ENCODE data around the gene MAPRE3.

The MAPRE3 gene

DNA sequence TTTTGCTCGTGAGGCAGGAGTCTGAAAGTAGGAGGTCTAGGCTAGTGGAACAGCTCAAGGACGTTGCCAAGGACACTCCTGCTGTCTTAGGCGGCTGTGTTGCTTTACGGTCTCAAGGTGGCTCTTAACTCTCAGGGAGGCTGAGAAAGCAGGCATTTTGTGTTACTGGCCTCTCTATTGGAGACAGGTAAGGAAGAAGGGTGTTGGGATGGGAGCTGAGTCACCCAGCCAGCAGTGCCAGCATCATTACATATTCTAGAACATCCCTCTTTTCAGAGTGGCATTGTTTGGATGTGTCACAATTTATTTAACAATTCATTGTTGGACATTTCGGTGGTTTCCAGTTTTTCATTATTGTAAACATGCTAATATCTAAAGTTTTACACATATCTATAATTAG is 31.5 kb downstream of the MAPRE3 start:
- ATAC-seq = no peak
- TF ChIP-seq ZNF70 (CRISPR knock-in tag; IDR thresholded peaks at IDR 0.05) (no peak), ZNF8 (CRISPR knock-in tag; IDR thresholded peaks at IDR 0.05) (no peak), RARB (CRISPR knock-in tag; IDR thresholded peaks at IDR 0.05) (no peak), CSDC2 (CRISPR knock-in tag; IDR thresholded peaks at IDR 0.05) (no peak), OSR1 (CRISPR knock-in tag; IDR thresholded peaks at IDR 0.05) (no peak), GLIS3 (CRISPR knock-in tag; IDR thresholded peaks at IDR 0.05) (no peak), TOX (CRISPR knock-in tag; IDR thresholded peaks at IDR 0.05; ENCODE audit: borderline replicate concordance) (no peak), PPARA (CRISPR knock-in tag; IDR thresholded peaks at IDR 0.05; ENCODE audit: borderline replicate concordance) (no peak), ZC3H10 (CRISPR knock-in tag; IDR thresholded peaks at IDR 0.05) (no peak), ZNF565 (CRISPR knock-in tag; conservative IDR thresholded peaks at IDR 0.05; ENCODE audit: low read depth) (no peak), ZFP3 (CRISPR knock-in tag; IDR thresholded peaks at IDR 0.05) (no peak), ZFP30 (CRISPR knock-in tag; IDR thresholded peaks at IDR 0.05) (no peak), ARNTL (CRISPR knock-in tag; IDR thresholded peaks at IDR 0.05; ENCODE audit: borderline replicate concordance, low read depth) (no peak), ESRRG (CRISPR knock-in tag; IDR thresholded peaks at IDR 0.05) (no peak), BACH2 (CRISPR knock-in tag; IDR thresholded peaks at IDR 0.05; ENCODE audit: borderline replicate concordance) (no peak), TCF4 (CRISPR knock-in tag; IDR thresholded peaks at IDR 0.05; ENCODE audit: borderline replicate concordance) (no peak), ISL1 (CRISPR knock-in tag; IDR thresholded peaks at IDR 0.05) (no peak)
- TF ChIP-seq, protein P1, sequence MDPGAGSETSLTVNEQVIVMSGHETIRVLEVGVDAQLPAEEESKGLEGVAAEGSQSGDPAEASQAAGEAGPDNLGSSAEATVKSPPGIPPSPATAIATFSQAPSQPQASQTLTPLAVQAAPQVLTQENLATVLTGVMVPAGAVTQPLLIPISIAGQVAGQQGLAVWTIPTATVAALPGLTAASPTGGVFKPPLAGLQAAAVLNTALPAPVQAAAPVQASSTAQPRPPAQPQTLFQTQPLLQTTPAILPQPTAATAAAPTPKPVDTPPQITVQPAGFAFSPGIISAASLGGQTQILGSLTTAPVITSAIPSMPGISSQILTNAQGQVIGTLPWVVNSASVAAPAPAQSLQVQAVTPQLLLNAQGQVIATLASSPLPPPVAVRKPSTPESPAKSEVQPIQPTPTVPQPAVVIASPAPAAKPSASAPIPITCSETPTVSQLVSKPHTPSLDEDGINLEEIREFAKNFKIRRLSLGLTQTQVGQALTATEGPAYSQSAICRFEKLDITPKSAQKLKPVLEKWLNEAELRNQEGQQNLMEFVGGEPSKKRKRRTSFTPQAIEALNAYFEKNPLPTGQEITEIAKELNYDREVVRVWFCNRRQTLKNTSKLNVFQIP (CRISPR knock-in tag; IDR thresholded peaks at IDR 0.05; ENCODE audit: borderline replicate concordance, low read depth) = no peak
- TF ChIP-seq, protein P2, sequence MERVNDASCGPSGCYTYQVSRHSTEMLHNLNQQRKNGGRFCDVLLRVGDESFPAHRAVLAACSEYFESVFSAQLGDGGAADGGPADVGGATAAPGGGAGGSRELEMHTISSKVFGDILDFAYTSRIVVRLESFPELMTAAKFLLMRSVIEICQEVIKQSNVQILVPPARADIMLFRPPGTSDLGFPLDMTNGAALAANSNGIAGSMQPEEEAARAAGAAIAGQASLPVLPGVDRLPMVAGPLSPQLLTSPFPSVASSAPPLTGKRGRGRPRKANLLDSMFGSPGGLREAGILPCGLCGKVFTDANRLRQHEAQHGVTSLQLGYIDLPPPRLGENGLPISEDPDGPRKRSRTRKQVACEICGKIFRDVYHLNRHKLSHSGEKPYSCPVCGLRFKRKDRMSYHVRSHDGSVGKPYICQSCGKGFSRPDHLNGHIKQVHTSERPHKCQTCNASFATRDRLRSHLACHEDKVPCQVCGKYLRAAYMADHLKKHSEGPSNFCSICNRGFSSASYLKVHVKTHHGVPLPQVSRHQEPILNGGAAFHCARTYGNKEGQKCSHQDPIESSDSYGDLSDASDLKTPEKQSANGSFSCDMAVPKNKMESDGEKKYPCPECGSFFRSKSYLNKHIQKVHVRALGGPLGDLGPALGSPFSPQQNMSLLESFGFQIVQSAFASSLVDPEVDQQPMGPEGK (CRISPR knock-in tag; IDR thresholded peaks at IDR 0.05; ENCODE audit: borderline replicate concordance) = no peak
- TF ChIP-seq, protein P3, sequence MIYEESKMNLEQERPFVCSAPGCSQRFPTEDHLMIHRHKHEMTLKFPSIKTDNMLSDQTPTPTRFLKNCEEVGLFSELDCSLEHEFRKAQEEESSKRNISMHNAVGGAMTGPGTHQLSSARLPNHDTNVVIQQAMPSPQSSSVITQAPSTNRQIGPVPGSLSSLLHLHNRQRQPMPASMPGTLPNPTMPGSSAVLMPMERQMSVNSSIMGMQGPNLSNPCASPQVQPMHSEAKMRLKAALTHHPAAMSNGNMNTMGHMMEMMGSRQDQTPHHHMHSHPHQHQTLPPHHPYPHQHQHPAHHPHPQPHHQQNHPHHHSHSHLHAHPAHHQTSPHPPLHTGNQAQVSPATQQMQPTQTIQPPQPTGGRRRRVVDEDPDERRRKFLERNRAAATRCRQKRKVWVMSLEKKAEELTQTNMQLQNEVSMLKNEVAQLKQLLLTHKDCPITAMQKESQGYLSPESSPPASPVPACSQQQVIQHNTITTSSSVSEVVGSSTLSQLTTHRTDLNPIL (CRISPR knock-in tag; IDR thresholded peaks at IDR 0.05; ENCODE audit: low read depth) = no peak

DNA sequence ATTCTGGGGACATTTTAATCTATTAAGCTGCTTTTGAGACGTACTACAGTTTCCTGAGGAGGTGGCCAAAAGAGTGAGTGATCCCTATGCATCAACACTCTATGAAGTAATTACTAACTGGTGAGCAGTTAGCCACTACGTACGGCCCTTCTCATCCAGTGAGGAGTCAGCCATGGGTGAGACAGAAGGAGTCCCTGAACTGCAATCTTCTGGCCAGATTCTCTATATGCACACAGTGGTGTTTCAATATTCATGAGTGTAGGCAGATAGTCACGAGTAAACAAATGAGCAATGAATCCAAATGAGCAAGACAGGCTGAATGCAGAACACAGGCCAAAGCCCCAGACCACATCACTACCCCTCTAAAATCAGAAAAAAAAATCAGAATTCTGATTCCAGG is 32.6 kb downstream of the MAPRE3 start:
- TF ChIP-seq, protein P2 (CRISPR knock-in tag; IDR thresholded peaks at IDR 0.05; ENCODE audit: borderline replicate concordance) = no peak
- no peak for TF ChIP-seq SNAI2 (CRISPR knock-in tag; IDR thresholded peaks at IDR 0.05)
- TF ChIP-seq, protein P4, sequence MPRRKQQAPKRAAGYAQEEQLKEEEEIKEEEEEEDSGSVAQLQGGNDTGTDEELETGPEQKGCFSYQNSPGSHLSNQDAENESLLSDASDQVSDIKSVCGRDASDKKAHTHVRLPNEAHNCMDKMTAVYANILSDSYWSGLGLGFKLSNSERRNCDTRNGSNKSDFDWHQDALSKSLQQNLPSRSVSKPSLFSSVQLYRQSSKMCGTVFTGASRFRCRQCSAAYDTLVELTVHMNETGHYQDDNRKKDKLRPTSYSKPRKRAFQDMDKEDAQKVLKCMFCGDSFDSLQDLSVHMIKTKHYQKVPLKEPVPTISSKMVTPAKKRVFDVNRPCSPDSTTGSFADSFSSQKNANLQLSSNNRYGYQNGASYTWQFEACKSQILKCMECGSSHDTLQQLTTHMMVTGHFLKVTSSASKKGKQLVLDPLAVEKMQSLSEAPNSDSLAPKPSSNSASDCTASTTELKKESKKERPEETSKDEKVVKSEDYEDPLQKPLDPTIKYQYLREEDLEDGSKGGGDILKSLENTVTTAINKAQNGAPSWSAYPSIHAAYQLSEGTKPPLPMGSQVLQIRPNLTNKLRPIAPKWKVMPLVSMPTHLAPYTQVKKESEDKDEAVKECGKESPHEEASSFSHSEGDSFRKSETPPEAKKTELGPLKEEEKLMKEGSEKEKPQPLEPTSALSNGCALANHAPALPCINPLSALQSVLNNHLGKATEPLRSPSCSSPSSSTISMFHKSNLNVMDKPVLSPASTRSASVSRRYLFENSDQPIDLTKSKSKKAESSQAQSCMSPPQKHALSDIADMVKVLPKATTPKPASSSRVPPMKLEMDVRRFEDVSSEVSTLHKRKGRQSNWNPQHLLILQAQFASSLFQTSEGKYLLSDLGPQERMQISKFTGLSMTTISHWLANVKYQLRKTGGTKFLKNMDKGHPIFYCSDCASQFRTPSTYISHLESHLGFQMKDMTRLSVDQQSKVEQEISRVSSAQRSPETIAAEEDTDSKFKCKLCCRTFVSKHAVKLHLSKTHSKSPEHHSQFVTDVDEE (CRISPR knock-in tag; IDR thresholded peaks at IDR 0.05) = no peak
- TF ChIP-seq, protein P3 (CRISPR knock-in tag; IDR thresholded peaks at IDR 0.05; ENCODE audit: low read depth) = no peak
- TF ChIP-seq OSR1 (CRISPR knock-in tag; IDR thresholded peaks at IDR 0.05) = no peak
- TF ChIP-seq RARB (CRISPR knock-in tag; IDR thresholded peaks at IDR 0.05) = no peak
- no peak for TF ChIP-seq TCF4 (CRISPR knock-in tag; IDR thresholded peaks at IDR 0.05; ENCODE audit: borderline replicate concordance)
- no peak for TF ChIP-seq ZNF565 (CRISPR knock-in tag; conservative IDR thresholded peaks at IDR 0.05; ENCODE audit: low read depth)
- TF ChIP-seq, protein P5, sequence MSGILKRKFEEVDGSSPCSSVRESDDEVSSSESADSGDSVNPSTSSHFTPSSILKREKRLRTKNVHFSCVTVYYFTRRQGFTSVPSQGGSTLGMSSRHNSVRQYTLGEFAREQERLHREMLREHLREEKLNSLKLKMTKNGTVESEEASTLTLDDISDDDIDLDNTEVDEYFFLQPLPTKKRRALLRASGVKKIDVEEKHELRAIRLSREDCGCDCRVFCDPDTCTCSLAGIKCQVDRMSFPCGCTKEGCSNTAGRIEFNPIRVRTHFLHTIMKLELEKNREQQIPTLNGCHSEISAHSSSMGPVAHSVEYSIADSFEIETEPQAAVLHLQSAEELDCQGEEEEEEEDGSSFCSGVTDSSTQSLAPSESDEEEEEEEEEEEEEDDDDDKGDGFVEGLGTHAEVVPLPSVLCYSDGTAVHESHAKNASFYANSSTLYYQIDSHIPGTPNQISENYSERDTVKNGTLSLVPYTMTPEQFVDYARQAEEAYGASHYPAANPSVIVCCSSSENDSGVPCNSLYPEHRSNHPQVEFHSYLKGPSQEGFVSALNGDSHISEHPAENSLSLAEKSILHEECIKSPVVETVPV (CRISPR knock-in tag; IDR thresholded peaks at IDR 0.05) = no peak
- TF ChIP-seq, protein P1 (CRISPR knock-in tag; IDR thresholded peaks at IDR 0.05; ENCODE audit: borderline replicate concordance, low read depth) = no peak
- no peak for TF ChIP-seq ESRRG (CRISPR knock-in tag; IDR thresholded peaks at IDR 0.05)
- no peak for TF ChIP-seq ZFP30 (CRISPR knock-in tag; IDR thresholded peaks at IDR 0.05)

More for the DNA sequence above, 32.6 kb downstream of the MAPRE3 start:
- no peak for ATAC-seq

Measured in SK-N-SH treated with all-trans-retinoic acid at 6 μM for 48 hours (cell line).